Measurements from ENCODE around the gene SLC25A22. TPM values are rescaled to one million over a fixed set of nuclear protein-coding genes. Genes with fewer than 3 reads are reported as not detected.
A peak's percentile ranks its signal among the peaks of the same experiment; 100 is the strongest.

Gene SLC25A22
- polyA plus RNA-seq, 1 donor (not counting 4 experiments of a cell fraction or from before 2014, with no cell fraction given): 13.5 TPM

GRCh38 chr11:843086-843734 lies 45.1 kb upstream of the SLC25A22 start:
- FAIRE-seq: no peak
- H3K4me2 ChIP-seq (ENCODE audit: control insufficient read depth, extremely low read depth, insufficient read depth, low read depth, low read length): peak overlapping the region; percentile 90
- DNase-seq (ENCODE audit: low read depth, low spot score): no peak
- H3K79me2 ChIP-seq (ENCODE audit: control insufficient read depth, insufficient read depth, low read length): peaks cover 52% of the 10 kb centered on the region
- H3K9me1 ChIP-seq (ENCODE audit: control insufficient read depth, extremely low read depth, insufficient read depth, low read length): peaks cover 8% of the 10 kb centered on the region
- dilution Hi-C loops (cut with MboI; ENCODE audit: extremely low pct_ligation_motif_present, low sequenced_read_pairs): no loop called here
- H3K27me3 ChIP-seq (ENCODE audit: control insufficient read depth, extremely low read depth, insufficient read depth, low read length): no peaks in the 10 kb centered on the region
- peaks cover 59% of the 10 kb centered on the region for H3K4me1 ChIP-seq (ENCODE audit: control insufficient read depth, extremely low read depth, insufficient read depth, low read length)
- TF ChIP-seq CTCF (optimal IDR thresholded peaks at IDR 0.05 in 1 of 3, IDR thresholded peaks at IDR 0.05 in 1 of 3, conservative IDR thresholded peaks at IDR 0.05 in 1 of 3; ENCODE audit: extremely low read depth in 1 of 3, insufficient read depth in 2 of 3, low read length in 3 of 3) (no peak), EZH2 (IDR thresholded peaks at IDR 0.05; ENCODE audit: low read length) (no peak)
- peaks cover 11 to 25% of the 10 kb centered on the region in 2 experiments for H3K36me3 ChIP-seq (ENCODE audit: control insufficient read depth in 2 of 2, extremely low read depth in 1 of 2, insufficient read depth in 2 of 2, low read length in 2 of 2)
- H3K9me3 ChIP-seq (ENCODE audit: control insufficient read depth, low read depth, low read length): no peaks in the 10 kb centered on the region
- H3K9ac ChIP-seq (ENCODE audit: control insufficient read depth, extremely low read depth, insufficient read depth, low read length): peak overlapping the region; percentile 90
- H4K20me1 ChIP-seq (ENCODE audit: control insufficient read depth, extremely low read depth, insufficient read depth, low read length): peaks cover 19% of the 10 kb centered on the region
- peak overlapping the region; percentile 74 for H3K27ac ChIP-seq (ENCODE audit: control insufficient read depth, insufficient read depth, low read length)
- H3K4me3 ChIP-seq (ENCODE audit: control insufficient read depth in 2 of 3, extremely low read depth in 1 of 3, insufficient read depth in 2 of 3, low read depth in 1 of 3, low read length in 3 of 3): peak overlapping the region; percentile 92 to 96 (median 95)
- H2AFZ ChIP-seq (ENCODE audit: control insufficient read depth, low read length): no peak overlapping the region

GRCh38 chr11:842370-843002 lies 44.4 kb upstream of the SLC25A22 start, which contains the start of the genes POLR2L and TSPAN4:
TSS of gene POLR2L (minus strand) at chr11:842529. CDS start at chr11:842508, 21 bp downstream.
TSS of gene TSPAN4 (plus strand) at chr11:842852. CDS start at chr11:850305, 7,453 bp downstream.
- Histone ChIP-seq H3K4me1 (ENCODE audit: control insufficient read depth, extremely low read depth, insufficient read depth, low read length) (peaks cover 54% of the 10 kb centered on the region), H3K4me2 (ENCODE audit: control insufficient read depth, extremely low read depth, insufficient read depth, low read depth, low read length) (peak within 1 kb of the TSS; percentile 90), H3K9me1 (ENCODE audit: control insufficient read depth, extremely low read depth, insufficient read depth, low read length) (peaks cover 8% of the 10 kb centered on the region), H3K27ac (ENCODE audit: control insufficient read depth, insufficient read depth, low read length) (peak within 1 kb of the TSS; percentile 83), H4K20me1 (ENCODE audit: control insufficient read depth, extremely low read depth, insufficient read depth, low read length) (peaks cover 19% of the 10 kb centered on the region), H3K4me3 (ENCODE audit: control insufficient read depth in 2 of 3, extremely low read depth in 1 of 3, insufficient read depth in 2 of 3, low read depth in 1 of 3, low read length in 3 of 3) (peak within 1 kb of the TSS; percentile 92 to 96 (median 95)), H3K9ac (ENCODE audit: control insufficient read depth, extremely low read depth, insufficient read depth, low read length) (peak within 1 kb of the TSS; percentile 90), H3K79me2 (ENCODE audit: control insufficient read depth, insufficient read depth, low read length) (peaks cover 53% of the 10 kb centered on the region), H3K27me3 (ENCODE audit: control insufficient read depth, extremely low read depth, insufficient read depth, low read length) (no peaks in the 10 kb centered on the region), H3K36me3 (ENCODE audit: control insufficient read depth in 2 of 2, extremely low read depth in 1 of 2, insufficient read depth in 2 of 2, low read length in 2 of 2) (peaks cover 17 to 29% of the 10 kb centered on the region in 2 experiments), H3K9me3 (ENCODE audit: control insufficient read depth, low read depth, low read length) (no peaks in the 10 kb centered on the region), H2AFZ (ENCODE audit: control insufficient read depth, low read length) (peak within 1 kb of the TSS; percentile 37)
- FAIRE-seq (no peak), DNase-seq (ENCODE audit: low read depth, low spot score) (no peak)
- TF ChIP-seq EZH2 (IDR thresholded peaks at IDR 0.05; ENCODE audit: low read length) (no peak), CTCF (optimal IDR thresholded peaks at IDR 0.05 in 1 of 3, IDR thresholded peaks at IDR 0.05 in 1 of 3, conservative IDR thresholded peaks at IDR 0.05 in 1 of 3; ENCODE audit: extremely low read depth in 1 of 3, insufficient read depth in 2 of 3, low read length in 3 of 3) (no peak)
- dilution Hi-C loops (cut with MboI; ENCODE audit: extremely low pct_ligation_motif_present, low sequenced_read_pairs): no loop called here
